ENCODE data around the gene UBAC2.

UBAC2 gene

DNA sequence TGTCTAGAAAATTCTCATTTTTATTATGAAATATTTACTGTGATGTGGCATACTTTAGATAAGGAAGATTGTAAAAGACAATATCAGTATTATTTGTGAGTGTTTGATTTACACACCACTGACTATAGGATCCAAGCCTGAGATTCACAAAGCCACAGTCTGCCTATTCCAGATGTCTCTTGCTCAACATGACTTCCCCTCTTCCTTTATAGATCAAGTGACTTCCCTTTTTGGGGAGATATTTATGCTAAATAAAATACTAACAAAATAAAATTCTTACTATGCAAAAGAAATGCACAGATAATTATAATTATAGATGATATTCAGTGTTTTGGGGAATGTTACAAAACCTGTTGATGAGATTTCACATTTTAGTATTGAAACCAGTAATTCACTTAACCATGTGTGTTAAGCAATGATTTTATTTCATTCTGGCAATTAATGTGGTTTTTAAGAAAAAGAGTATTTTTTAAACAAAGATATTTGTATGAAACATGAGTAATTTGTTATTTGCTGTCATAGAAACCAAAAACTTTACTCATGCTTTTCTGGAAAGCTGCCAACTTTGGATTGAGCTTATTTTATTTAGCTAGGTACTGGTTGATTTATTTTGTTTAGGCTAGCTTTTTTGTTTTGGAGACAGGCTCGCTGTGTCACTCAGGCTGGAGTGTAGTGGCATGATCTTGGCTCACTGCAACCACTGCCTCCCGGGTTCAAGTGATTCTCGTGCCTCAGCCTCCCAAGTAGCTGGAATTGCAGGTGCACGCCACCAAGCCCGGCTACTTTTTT, 120.2 kb downstream of the UBAC2 start:
- no peak overlapping the region for H3K4me3 ChIP-seq (replicated peaks in 1 of 2; ENCODE audit: low read depth in 2 of 2, low read length in 2 of 2)
- TF ChIP-seq, protein P1, sequence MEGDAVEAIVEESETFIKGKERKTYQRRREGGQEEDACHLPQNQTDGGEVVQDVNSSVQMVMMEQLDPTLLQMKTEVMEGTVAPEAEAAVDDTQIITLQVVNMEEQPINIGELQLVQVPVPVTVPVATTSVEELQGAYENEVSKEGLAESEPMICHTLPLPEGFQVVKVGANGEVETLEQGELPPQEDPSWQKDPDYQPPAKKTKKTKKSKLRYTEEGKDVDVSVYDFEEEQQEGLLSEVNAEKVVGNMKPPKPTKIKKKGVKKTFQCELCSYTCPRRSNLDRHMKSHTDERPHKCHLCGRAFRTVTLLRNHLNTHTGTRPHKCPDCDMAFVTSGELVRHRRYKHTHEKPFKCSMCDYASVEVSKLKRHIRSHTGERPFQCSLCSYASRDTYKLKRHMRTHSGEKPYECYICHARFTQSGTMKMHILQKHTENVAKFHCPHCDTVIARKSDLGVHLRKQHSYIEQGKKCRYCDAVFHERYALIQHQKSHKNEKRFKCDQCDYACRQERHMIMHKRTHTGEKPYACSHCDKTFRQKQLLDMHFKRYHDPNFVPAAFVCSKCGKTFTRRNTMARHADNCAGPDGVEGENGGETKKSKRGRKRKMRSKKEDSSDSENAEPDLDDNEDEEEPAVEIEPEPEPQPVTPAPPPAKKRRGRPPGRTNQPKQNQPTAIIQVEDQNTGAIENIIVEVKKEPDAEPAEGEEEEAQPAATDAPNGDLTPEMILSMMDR (IDR thresholded peaks at IDR 0.05; ENCODE audit: low read depth, low read length): no peak
- DNase-seq (ENCODE audit: low read depth in 2 of 2): peak; percentile 91 to 96

DNA sequence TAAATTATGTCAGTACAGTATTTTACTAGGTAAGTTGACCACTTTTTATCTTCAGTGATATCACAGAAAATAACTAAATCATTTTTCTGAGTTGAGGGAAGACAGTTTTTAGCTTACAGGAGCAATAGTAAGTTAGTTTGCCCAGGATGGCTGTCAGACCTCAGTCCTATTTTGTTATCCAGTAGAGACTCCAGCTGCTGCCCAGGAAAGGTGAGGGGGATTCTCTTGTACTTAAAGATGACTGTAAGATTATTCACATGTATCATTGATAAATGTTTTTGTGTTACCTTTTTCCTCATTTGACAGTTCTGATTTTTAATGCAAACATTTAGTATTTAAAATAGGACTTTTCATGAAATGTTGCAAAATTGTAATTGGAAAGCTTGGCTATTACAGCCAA, 121.1 kb downstream of the UBAC2 start:
- TF ChIP-seq, protein P1 (IDR thresholded peaks at IDR 0.05; ENCODE audit: low read depth, low read length): no peak

DNA sequence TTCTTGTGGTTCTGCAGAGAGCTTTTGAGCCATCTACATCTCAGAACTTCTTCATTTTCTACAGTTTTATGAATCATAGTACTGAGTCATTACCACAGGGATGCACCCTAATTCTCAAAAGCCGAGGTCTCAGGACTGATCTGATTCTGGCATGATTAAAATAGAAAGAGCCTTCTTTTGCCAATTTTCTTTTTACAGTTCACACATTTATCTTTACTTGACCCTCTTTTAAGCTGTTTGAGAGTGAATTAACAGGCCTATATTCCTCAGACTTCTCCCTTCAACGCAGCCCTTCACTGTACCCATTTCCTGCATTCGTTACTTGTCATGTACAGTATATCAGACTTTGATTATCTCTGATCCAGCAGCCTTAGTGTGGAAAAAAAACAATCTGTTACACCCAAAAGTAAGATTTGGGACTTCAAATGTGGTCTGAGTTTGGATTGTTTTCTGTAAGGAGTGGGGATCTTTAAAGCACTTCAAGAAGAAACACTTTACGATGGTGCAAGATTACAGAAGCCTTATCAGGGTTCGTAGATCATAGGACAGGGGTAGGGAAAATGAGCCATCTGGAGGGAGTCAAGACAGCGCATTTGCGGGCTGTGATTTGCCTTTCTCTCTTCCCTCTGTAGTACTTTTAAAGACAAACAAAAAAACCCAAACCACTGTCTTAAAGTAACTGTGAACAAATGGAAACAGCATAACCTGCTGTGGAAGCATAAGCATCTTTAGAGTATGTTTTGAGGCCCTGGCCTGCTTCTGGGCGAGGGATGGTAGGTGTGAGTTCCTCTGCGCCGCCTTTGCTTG, 121.8 kb downstream of the UBAC2 start:
- no peak overlapping the region for H3K4me3 ChIP-seq (replicated peaks in 1 of 2; ENCODE audit: low read depth in 2 of 2, low read length in 2 of 2)
- TF ChIP-seq, protein P1 (IDR thresholded peaks at IDR 0.05; ENCODE audit: low read depth, low read length): no peak
- peak; percentile 63 to 81 for DNase-seq (ENCODE audit: low read depth in 2 of 2)

More for the DNA sequence above, 121.1 kb downstream of the UBAC2 start:
- no peak overlapping the region for H3K4me3 ChIP-seq (replicated peaks in 1 of 2; ENCODE audit: low read depth in 2 of 2, low read length in 2 of 2)
- no peak for DNase-seq (ENCODE audit: low read depth in 2 of 2)

DNA sequence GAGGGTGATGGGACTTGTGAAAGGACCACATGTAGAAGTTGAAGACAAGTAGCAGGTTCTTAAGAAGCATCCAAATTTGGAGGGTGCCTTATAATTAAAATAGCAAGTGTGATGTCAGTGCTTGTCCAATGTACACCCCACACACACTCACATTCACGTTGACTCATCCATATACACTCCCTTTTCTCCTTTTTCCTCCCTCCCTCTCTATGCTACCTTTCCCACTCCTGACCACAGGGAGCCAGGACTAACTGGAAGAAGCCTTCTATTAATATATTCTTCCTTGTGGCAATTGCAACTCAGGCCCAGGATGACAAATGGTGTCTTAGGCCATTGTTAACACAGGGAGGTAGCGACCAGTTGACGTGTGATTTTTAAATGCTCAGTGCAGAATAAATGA, 122.8 kb downstream of the UBAC2 start:
- DNase-seq (ENCODE audit: low read depth in 2 of 2): peak in 1 of 2 donors; percentile 30
- H3K4me3 ChIP-seq (replicated peaks in 1 of 2; ENCODE audit: low read depth in 2 of 2, low read length in 2 of 2): no peak overlapping the region
- TF ChIP-seq, protein P1 (IDR thresholded peaks at IDR 0.05; ENCODE audit: low read depth, low read length): no peak

DNA sequence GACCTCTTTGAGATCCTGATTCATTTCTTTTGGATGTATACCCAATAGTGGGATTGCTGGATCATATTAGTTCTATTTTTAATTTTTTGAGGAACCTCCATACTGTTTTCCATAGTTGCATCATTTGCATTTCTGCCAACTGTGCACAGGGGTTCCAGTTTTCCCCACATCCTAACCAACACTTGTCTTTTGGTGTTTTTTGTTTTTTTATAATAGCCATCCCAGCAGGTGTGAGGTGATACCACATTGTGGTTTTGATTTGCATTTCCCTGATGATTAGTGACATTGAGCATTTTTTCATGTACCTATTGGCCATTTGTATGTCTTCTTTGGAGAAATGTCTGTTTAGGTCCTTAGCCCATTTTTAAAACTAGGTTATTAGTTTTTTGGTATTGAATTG, 125.4 kb downstream of the UBAC2 start:
- no peak for DNase-seq (ENCODE audit: low read depth in 2 of 2)
- TF ChIP-seq, protein P1 (IDR thresholded peaks at IDR 0.05; ENCODE audit: low read depth, low read length): no peak
- no peak overlapping the region for H3K4me3 ChIP-seq (replicated peaks in 1 of 2; ENCODE audit: low read depth in 2 of 2, low read length in 2 of 2)

DNA sequence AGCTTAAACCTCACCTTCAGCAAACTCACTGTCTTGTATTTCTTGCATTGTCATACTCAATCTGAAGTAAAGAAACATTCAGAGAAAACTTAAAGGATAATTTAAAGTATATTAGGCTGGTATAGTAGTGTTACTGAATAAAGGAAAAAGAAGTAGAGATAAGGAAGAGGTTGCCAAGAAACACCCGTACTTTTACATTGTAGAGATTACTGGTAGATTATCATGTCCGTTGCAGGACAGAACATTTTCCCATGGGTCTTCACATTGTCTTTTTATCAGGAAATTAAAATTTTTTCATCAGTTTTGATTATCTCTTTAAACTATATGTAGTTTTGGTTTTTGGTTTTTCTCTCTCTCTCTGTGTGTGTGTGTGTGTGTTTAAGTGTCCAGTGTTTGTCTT, 126.5 kb downstream of the UBAC2 start:
- H3K4me3 ChIP-seq (replicated peaks in 1 of 2; ENCODE audit: low read depth in 2 of 2, low read length in 2 of 2): no peak overlapping the region
- DNase-seq (ENCODE audit: low read depth in 2 of 2): no peak
- TF ChIP-seq, protein P1 (IDR thresholded peaks at IDR 0.05; ENCODE audit: low read depth, low read length): no peak

All from cardiac fibroblast (primary cell).